ENCODE results near the gene CILP2.

Gene CILP2

GRCh38 chr19:19540064-19540714, 2.1 kb downstream of the CILP2 start:
- TF ChIP-seq CTCF (IDR thresholded peaks at IDR 0.05; ENCODE audit: low read depth, low read length, missing control alignments), result no peak
- H3K4me3 ChIP-seq (ENCODE audit: low read depth, low read length), result no peak overlapping the region
- DNase-seq (ENCODE audit: low read depth), result no peak
- in situ Hi-C loops (cut with HindIII; ENCODE audit: low sequenced_read_pairs), result no loop called here

GRCh38 chr19:19540715-19541515, 2.9 kb downstream of the CILP2 start:
- TF ChIP-seq CTCF (IDR thresholded peaks at IDR 0.05; ENCODE audit: low read depth, low read length, missing control alignments), result no peak
- in situ Hi-C loops (cut with HindIII; ENCODE audit: low sequenced_read_pairs), result no loop called here
- no peak for DNase-seq (ENCODE audit: low read depth)
- no peak overlapping the region for H3K4me3 ChIP-seq (ENCODE audit: low read depth, low read length)

- H3K4me3 ChIP-seq (ENCODE audit: low read depth, low read length), result no peak overlapping the region
- DNase-seq (ENCODE audit: low read depth), result no peak
- in situ Hi-C loops (cut with HindIII; ENCODE audit: low sequenced_read_pairs), result no loop called here
- TF ChIP-seq CTCF (IDR thresholded peaks at IDR 0.05; ENCODE audit: low read depth, low read length, missing control alignments), result no peak
These were observed 3.6 kb downstream of the CILP2 start for GRCh38 chr19:19541616-19542015.

GRCh38 chr19:19542507-19542906, 4.4 kb downstream of the CILP2 start:
- in situ Hi-C loops (cut with HindIII; ENCODE audit: low sequenced_read_pairs), result no loop called here
- no peak overlapping the region for H3K4me3 ChIP-seq (ENCODE audit: low read depth, low read length)
- TF ChIP-seq CTCF (IDR thresholded peaks at IDR 0.05; ENCODE audit: low read depth, low read length, missing control alignments), result no peak
- DNase-seq (ENCODE audit: low read depth), result no peak

GRCh38 chr19:19543101-19543500, 5.0 kb downstream of the CILP2 start:
- no peak overlapping the region for H3K4me3 ChIP-seq (ENCODE audit: low read depth, low read length)
- no peak for DNase-seq (ENCODE audit: low read depth)
- in situ Hi-C loops (cut with HindIII; ENCODE audit: low sequenced_read_pairs), result no loop called here
- no peak for TF ChIP-seq CTCF (IDR thresholded peaks at IDR 0.05; ENCODE audit: low read depth, low read length, missing control alignments)

GRCh38 chr19:19543640-19544039, 5.6 kb downstream of the CILP2 start:
- no peak for DNase-seq (ENCODE audit: low read depth)
- no peak for TF ChIP-seq CTCF (IDR thresholded peaks at IDR 0.05; ENCODE audit: low read depth, low read length, missing control alignments)
- in situ Hi-C loops (cut with HindIII; ENCODE audit: low sequenced_read_pairs), result no loop called here
- no peak overlapping the region for H3K4me3 ChIP-seq (ENCODE audit: low read depth, low read length)

Measured in astrocyte of the cerebellum (primary cell).